Right lobe of liver (tissue), 4 donors: Measurements from ENCODE around the gene ILF2.

Source experiments
- CTCF ChIP-seq, 4 donors: fragments of 200-600 bp in 3 of 4; fragments of 450-650 bp in 1 of 4; IDR thresholded peaks; one replicate each; pipeline versions ENCODE4 v1.5.1 to v1.8.0; 2016 to 2022; ENCODE audit warnings: antibody characterized with exemption in 4 of 4, mild to moderate bottlenecking in 2 of 4
- POLR2A ChIP-seq: fragments of 450-650 bp; IDR thresholded peaks from one replicate; pipeline ENCODE4 v1.6.1; 2017; ENCODE audit warnings: antibody characterized with exemption, mild to moderate bottlenecking
- donor health status: DM: no; HTN: no; CAD: no.
- donor health status: DM: no; HTN: no; CAD: no.
- donor health status: DM: no; HTN: yes; CAD: no.

GRCh38 chr1:153663211-153663610, 7.6 kb downstream of the ILF2 start:
- TF ChIP-seq POLR2A (no peak), CTCF (IDR thresholded peaks at IDR 0.05) (no peak)
